ENCODE measurements around the gene SLC12A5. TPM values are rescaled to one million over a fixed set of nuclear protein-coding genes. Genes with fewer than 3 reads are reported as not detected.

Gene SLC12A5
- total RNA-seq, 4 donors from 2014 or later, result not detected

DNA sequence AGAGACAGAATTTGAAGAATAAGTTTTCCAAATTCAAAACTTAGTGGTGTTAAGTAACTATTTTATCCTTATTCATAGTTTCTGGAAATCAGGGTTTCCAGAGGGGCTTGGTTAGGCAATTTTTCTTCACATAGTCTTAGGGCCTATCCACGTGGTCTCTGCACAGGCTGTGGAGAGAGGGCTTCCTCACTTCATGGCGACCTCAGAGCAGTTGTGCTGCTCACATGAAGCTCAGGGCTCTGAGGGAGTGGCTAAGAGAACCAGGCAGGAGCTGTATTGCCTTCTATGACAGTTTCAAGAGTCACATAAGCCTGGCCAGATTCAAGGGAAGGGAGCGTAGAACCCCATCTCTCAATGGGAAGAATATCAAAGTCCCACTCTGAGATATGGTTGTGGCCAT is 75.2 kb downstream of the SLC12A5 start:
- no peak for DNase-seq (ENCODE audit: low spot score in 2 of 2)
- H3K4me3 ChIP-seq (ENCODE audit: low read depth, poor library complexity, severe bottlenecking), result no peak overlapping the region
- intact Hi-C loops (cut with DNase I; ENCODE audit: low total_unique reads), result no loop called here
- 66 to 88% methylated on average over 3 of the region's 3 CpGs for WGBS, 2 donors
- no peak for TF ChIP-seq POLR2A (IDR thresholded peaks at IDR 0.05)
- TF ChIP-seq, protein P1, sequence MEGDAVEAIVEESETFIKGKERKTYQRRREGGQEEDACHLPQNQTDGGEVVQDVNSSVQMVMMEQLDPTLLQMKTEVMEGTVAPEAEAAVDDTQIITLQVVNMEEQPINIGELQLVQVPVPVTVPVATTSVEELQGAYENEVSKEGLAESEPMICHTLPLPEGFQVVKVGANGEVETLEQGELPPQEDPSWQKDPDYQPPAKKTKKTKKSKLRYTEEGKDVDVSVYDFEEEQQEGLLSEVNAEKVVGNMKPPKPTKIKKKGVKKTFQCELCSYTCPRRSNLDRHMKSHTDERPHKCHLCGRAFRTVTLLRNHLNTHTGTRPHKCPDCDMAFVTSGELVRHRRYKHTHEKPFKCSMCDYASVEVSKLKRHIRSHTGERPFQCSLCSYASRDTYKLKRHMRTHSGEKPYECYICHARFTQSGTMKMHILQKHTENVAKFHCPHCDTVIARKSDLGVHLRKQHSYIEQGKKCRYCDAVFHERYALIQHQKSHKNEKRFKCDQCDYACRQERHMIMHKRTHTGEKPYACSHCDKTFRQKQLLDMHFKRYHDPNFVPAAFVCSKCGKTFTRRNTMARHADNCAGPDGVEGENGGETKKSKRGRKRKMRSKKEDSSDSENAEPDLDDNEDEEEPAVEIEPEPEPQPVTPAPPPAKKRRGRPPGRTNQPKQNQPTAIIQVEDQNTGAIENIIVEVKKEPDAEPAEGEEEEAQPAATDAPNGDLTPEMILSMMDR (IDR thresholded peaks at IDR 0.05), result no peak

GRCh38 chr20:46107061-46107460 is 78.0 kb downstream of the SLC12A5 start:
- no peak for DNase-seq (ENCODE audit: low spot score in 2 of 2)
- no peak overlapping the region for H3K4me3 ChIP-seq (ENCODE audit: low read depth, poor library complexity, severe bottlenecking)
- WGBS, 2 donors, result 56 to 58% methylated on average over 6 of the region's 6 CpGs
- intact Hi-C loops (cut with DNase I; ENCODE audit: low total_unique reads), result no loop called here
- TF ChIP-seq, protein P1 (IDR thresholded peaks at IDR 0.05), result no peak
- TF ChIP-seq POLR2A (IDR thresholded peaks at IDR 0.05), result no peak

GRCh38 chr20:46108435-46108841 is 79.4 kb downstream of the SLC12A5 start:
- 80 to 84% methylated on average over 5 of the region's 5 CpGs for WGBS, 2 donors
- TF ChIP-seq, protein P1 (IDR thresholded peaks at IDR 0.05), result no peak
- no peak for TF ChIP-seq POLR2A (IDR thresholded peaks at IDR 0.05)
- no peak for DNase-seq (ENCODE audit: low spot score in 2 of 2)
- no peak overlapping the region for H3K4me3 ChIP-seq (ENCODE audit: low read depth, poor library complexity, severe bottlenecking)
- intact Hi-C loops (cut with DNase I; ENCODE audit: low total_unique reads), result no loop called here

GRCh38 chr20:46108976-46109375 is 80.0 kb downstream of the SLC12A5 start:
- no peak for DNase-seq (ENCODE audit: low spot score in 2 of 2)
- 86 to 90% methylated on average over 14 of the region's 14 CpGs for WGBS, 2 donors
- H3K4me3 ChIP-seq (ENCODE audit: low read depth, poor library complexity, severe bottlenecking), result no peak overlapping the region
- TF ChIP-seq, protein P1 (IDR thresholded peaks at IDR 0.05), result no peak
- no peak for TF ChIP-seq POLR2A (IDR thresholded peaks at IDR 0.05)
- intact Hi-C loops (cut with DNase I; ENCODE audit: low total_unique reads), result no loop called here

Other genes with a start within 250 kb of the SLC12A5 start
- gene WFDC3, start 237.3 kb upstream of the SLC12A5 start, total RNA-seq, result 10 to 100 TPM in 3 of 4 donors, 1 to 10 TPM in 1; 8.4 to 37.2 (median 21.1) TPM
- 10 to 100 TPM; 24.5 to 62.9 (median 43.5) TPM for gene DNTTIP1, start 237.3 kb upstream of the SLC12A5 start, total RNA-seq
- gene UBE2C, start 216.6 kb upstream of the SLC12A5 start, total RNA-seq, result 10 to 100 TPM in 2 of 4 donors, 1 to 10 TPM in 2; 1.1 to 24.1 (median 10.2) TPM
- 10 to 100 TPM in 1 of 4 donors, 1 to 10 TPM in 2, not detected in 1; 1.4 to 10.7 (median 2.6) TPM for gene TNNC2, start 201.9 kb upstream of the SLC12A5 start, total RNA-seq
- gene SNX21, start 195.4 kb upstream of the SLC12A5 start, total RNA-seq, result 100 to 1,000 TPM; 159 to 236 (median 203) TPM
- gene ACOT8, start 171.8 kb upstream of the SLC12A5 start, total RNA-seq, result 10 to 100 TPM; 57.6 to 84.9 (median 61.4) TPM
- 1 to 10 TPM; 3.7 to 4.6 (median 4.0) TPM for gene ZSWIM3, start 171.6 kb upstream of the SLC12A5 start, total RNA-seq
- gene ZSWIM1, start 148.0 kb upstream of the SLC12A5 start, total RNA-seq, result 10 to 100 TPM; 10.0 to 16.6 (median 13.5) TPM
- gene SPATA25, start 141.6 kb upstream of the SLC12A5 start, total RNA-seq, result 1 to 10 TPM in 2 of 4 donors, under 1 TPM in 2; 0.59 to 3.6 (median 1.8) TPM
- gene NEURL2, start 138.0 kb upstream of the SLC12A5 start, total RNA-seq, result 10 to 100 TPM in 2 of 4 donors, 1 to 10 TPM in 2; 6.5 to 12.9 (median 9.5) TPM
- 100 to 1,000 TPM in 3 of 4 donors, 10 to 100 TPM in 1; 89.1 to 122 (median 111) TPM for gene CTSA, start 137.9 kb upstream of the SLC12A5 start, total RNA-seq
- gene PLTP, start 117.1 kb upstream of the SLC12A5 start, total RNA-seq, result 100 to 1,000 TPM in 1 of 4 donors, 10 to 100 TPM in 3; 37.4 to 114 (median 83.2) TPM
- gene PCIF1, start 94.5 kb upstream of the SLC12A5 start, total RNA-seq, result 10 to 100 TPM; 34.5 to 63.2 (median 41.3) TPM
- gene ZNF335, start 57.0 kb upstream of the SLC12A5 start, total RNA-seq, result 10 to 100 TPM; 21.6 to 38.6 (median 30.7) TPM
- gene MMP9, start 20.3 kb upstream of the SLC12A5 start, total RNA-seq, result 1 to 10 TPM in 3 of 4 donors, not detected in 1; 1.8 to 7.0 (median 1.9) TPM
- 10 to 100 TPM; 27.7 to 51.5 (median 41.2) TPM for gene NCOA5, start 60.7 kb downstream of the SLC12A5 start, total RNA-seq
- gene CD40, start 89.1 kb downstream of the SLC12A5 start, total RNA-seq, result 10 to 100 TPM; 12.0 to 17.5 (median 15.9) TPM